ENCODE data around the gene DEXI. TPM values are rescaled to one million over a fixed set of nuclear protein-coding genes. Genes with fewer than 3 reads are reported as not detected.

DEXI gene
- total RNA-seq, 4 donors from 2014 or later = 79.2 to 136 (median 102) TPM

GRCh38 chr16:10933865-10934264 is 8.4 kb downstream of the DEXI start:
- Histone ChIP-seq H3K4me1 (peaks cover 4 to 89% (median 40%) of the 10 kb centered on the region in 3 donors), H3K36me3 (peaks cover 0 to 52% of the 10 kb centered on the region in 2 donors), H3K4me3 (no peak overlapping the region), H3K27me3 (no peaks in the 10 kb centered on the region), H3K9me3 (no peaks in the 10 kb centered on the region), H3K27ac (no peak overlapping the region)
- ATAC-seq = no peak
- WGBS, 2 donors (ENCODE audit: low coverage in 1 of 2) = 40% methylated on average over 1 of the region's 8 CpGs; no CpG with 5 or more reads in 1 of the 2 donors
- TF ChIP-seq POLR2A (IDR thresholded peaks at IDR 0.05) (no peak), POLR2AphosphoS5 (IDR thresholded peaks at IDR 0.05) (no peak), EP300 (IDR thresholded peaks at IDR 0.05) (no peak)
- TF ChIP-seq, protein P1, sequence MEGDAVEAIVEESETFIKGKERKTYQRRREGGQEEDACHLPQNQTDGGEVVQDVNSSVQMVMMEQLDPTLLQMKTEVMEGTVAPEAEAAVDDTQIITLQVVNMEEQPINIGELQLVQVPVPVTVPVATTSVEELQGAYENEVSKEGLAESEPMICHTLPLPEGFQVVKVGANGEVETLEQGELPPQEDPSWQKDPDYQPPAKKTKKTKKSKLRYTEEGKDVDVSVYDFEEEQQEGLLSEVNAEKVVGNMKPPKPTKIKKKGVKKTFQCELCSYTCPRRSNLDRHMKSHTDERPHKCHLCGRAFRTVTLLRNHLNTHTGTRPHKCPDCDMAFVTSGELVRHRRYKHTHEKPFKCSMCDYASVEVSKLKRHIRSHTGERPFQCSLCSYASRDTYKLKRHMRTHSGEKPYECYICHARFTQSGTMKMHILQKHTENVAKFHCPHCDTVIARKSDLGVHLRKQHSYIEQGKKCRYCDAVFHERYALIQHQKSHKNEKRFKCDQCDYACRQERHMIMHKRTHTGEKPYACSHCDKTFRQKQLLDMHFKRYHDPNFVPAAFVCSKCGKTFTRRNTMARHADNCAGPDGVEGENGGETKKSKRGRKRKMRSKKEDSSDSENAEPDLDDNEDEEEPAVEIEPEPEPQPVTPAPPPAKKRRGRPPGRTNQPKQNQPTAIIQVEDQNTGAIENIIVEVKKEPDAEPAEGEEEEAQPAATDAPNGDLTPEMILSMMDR (IDR thresholded peaks at IDR 0.05) = no peak

- ATAC-seq = no peak
- 79 to 92% methylated on average over 4 to 5 of the region's 11 CpGs for WGBS, 2 donors (ENCODE audit: low coverage in 1 of 2)
- no peak overlapping the region for H3K27ac ChIP-seq
- H3K27me3 ChIP-seq = no peaks in the 10 kb centered on the region
- H3K4me3 ChIP-seq = no peak overlapping the region
- H3K36me3 ChIP-seq = peaks cover 0 to 59% of the 10 kb centered on the region in 2 donors
- TF ChIP-seq, protein P1 (IDR thresholded peaks at IDR 0.05) = no peak
- no peak for TF ChIP-seq POLR2A (IDR thresholded peaks at IDR 0.05)
- no peak for TF ChIP-seq EP300 (IDR thresholded peaks at IDR 0.05)
- TF ChIP-seq POLR2AphosphoS5 (IDR thresholded peaks at IDR 0.05) = no peak
- no peaks in the 10 kb centered on the region for H3K9me3 ChIP-seq
- H3K4me1 ChIP-seq = peaks cover 0 to 82% (median 33%) of the 10 kb centered on the region in 3 donors
Observed at GRCh38 chr16:10932959-10933710, 9.1 kb downstream of the DEXI start.

DNA sequence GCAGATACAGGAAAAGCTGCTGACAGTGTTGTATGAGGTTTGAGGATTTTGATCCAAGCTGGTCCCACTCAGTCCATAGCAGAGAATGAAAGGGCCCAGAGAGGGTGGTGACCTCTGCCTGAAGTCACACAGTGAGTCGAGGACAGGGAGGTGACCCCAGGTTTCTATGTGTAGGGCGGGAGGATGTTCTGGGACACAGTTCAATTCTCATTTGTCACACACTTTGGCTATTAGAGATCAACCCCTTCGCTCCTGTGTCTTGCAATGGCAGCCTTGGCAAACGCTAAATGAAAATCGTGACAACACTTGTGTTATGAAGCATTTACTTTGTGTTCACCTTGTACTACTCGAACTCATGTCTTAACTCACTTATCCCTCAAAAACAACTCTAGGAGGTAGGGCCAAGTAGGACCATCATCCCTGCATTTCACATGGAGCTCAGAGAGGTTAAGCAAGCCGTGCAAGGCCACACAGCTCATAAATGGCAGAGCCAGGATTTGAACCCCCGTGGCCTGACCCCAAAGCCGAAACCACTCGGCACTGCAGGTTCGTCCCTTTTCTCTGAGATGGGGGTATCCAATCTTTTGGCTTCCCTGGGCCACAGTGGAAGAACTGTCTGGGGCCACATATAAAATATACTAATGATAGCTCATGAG is 10.2 kb downstream of the DEXI start:
- Histone ChIP-seq H3K4me3 (no peak overlapping the region), H3K9me3 (no peaks in the 10 kb centered on the region), H3K4me1 (peaks cover 0 to 71% (median 23%) of the 10 kb centered on the region in 3 donors), H3K36me3 (peaks cover 0 to 69% of the 10 kb centered on the region in 2 donors), H3K27me3 (no peaks in the 10 kb centered on the region), H3K27ac (no peak overlapping the region)
- no peak for TF ChIP-seq EP300 (IDR thresholded peaks at IDR 0.05)
- TF ChIP-seq, protein P1 (IDR thresholded peaks at IDR 0.05) = no peak
- no peak for TF ChIP-seq POLR2AphosphoS5 (IDR thresholded peaks at IDR 0.05)
- no peak for TF ChIP-seq POLR2A (IDR thresholded peaks at IDR 0.05)
- WGBS, 2 donors (ENCODE audit: low coverage in 1 of 2) = 95% methylated on average over 7 to 10 of the region's 11 CpGs
- ATAC-seq = no peak

- Histone ChIP-seq H3K27me3 (no peaks in the 10 kb centered on the region), H3K4me1 (peaks cover 0 to 62% (median 15%) of the 10 kb centered on the region in 3 donors), H3K9me3 (no peaks in the 10 kb centered on the region), H3K27ac (no peak overlapping the region), H3K36me3 (peaks cover 0 to 79% of the 10 kb centered on the region in 2 donors), H3K4me3 (no peak overlapping the region)
- WGBS, 2 donors (ENCODE audit: low coverage in 1 of 2) = 51% methylated on average over 3 of the region's 7 CpGs; no CpG with 5 or more reads in 1 of the 2 donors
- ATAC-seq = no peak
- TF ChIP-seq POLR2AphosphoS5 (IDR thresholded peaks at IDR 0.05) (no peak), POLR2A (IDR thresholded peaks at IDR 0.05) (no peak)
- TF ChIP-seq, protein P1 (IDR thresholded peaks at IDR 0.05) = no peak
Observed at GRCh38 chr16:10931134-10931533, 11.1 kb downstream of the DEXI start.
